GM18526 (cell line): ENCODE results near the gene CUTC.

Experiments used
- POLR2A ChIP-seq: IDR thresholded peaks from 3 replicates; pipeline ENCODE4 v1.6.1; 2011; ENCODE audit not compliant: insufficient read length; ENCODE audit errors: extremely low read depth

The CUTC gene

GRCh38 chr10:99732033-99732842, at the start of gene CUTC, which contains the start of gene COX15:
CUTC (plus strand) TSS chr10:99732234; CDS start chr10:99732349, 115 bp downstream.
COX15 (minus strand) TSS chr10:99732127; CDS start chr10:99732049, 78 bp downstream.
- TF ChIP-seq POLR2A, result peak; percentile 87

GRCh38 chr10:99682752-99683151, 49.3 kb upstream of the CUTC start:
- TF ChIP-seq POLR2A, result no peak

GRCh38 chr10:99685597-99685967, 46.5 kb upstream of the CUTC start:
- TF ChIP-seq POLR2A, result no peak

GRCh38 chr10:99689461-99689860, 42.6 kb upstream of the CUTC start:
- TF ChIP-seq POLR2A, result no peak

GRCh38 chr10:99693933-99694583, 38.0 kb upstream of the CUTC start:
- TF ChIP-seq POLR2A, result no peak

GRCh38 chr10:99695761-99696160, 36.3 kb upstream of the CUTC start:
- no peak for TF ChIP-seq POLR2A

- no peak for TF ChIP-seq POLR2A
Measured at GRCh38 chr10:99698504-99699080, 33.4 kb upstream of the CUTC start.

- no peak for TF ChIP-seq POLR2A
Measured at GRCh38 chr10:99700649-99701048, 31.4 kb upstream of the CUTC start.

GRCh38 chr10:99708428-99709012, 23.5 kb upstream of the CUTC start:
- no peak for TF ChIP-seq POLR2A

- no peak for TF ChIP-seq POLR2A
Measured at GRCh38 chr10:99709480-99710229, 22.4 kb upstream of the CUTC start.

- TF ChIP-seq POLR2A, result no peak
Measured at GRCh38 chr10:99711129-99711719, 20.8 kb upstream of the CUTC start.

GRCh38 chr10:99714446-99714845, 17.6 kb upstream of the CUTC start:
- no peak for TF ChIP-seq POLR2A

- TF ChIP-seq POLR2A, result no peak
Measured at GRCh38 chr10:99720387-99720786, 11.6 kb upstream of the CUTC start.

GRCh38 chr10:99730026-99730425, 2.0 kb upstream of the CUTC start:
- no peak for TF ChIP-seq POLR2A
